Cardiac fibroblast (primary cell): Measurements from ENCODE around the gene MACROD2.

ENCODE experiments used
- DNase-seq, 2 donors: peaks; one replicate each; pipeline versions ENCODE4 v3.0.0 to v3.0.0-alpha.2; 2010; ENCODE audit warnings: low read depth in 2 of 2
- H3K4me3 ChIP-seq, 2 donors: replicated peaks in 1 of 2; 1 replicate in 1 of 2; 2 replicates in 1 of 2; pipeline ENCODE4 v1.5.1; 2011; ENCODE audit warnings: low read depth in 2 of 2, low read length in 2 of 2, mild to moderate bottlenecking in 2 of 2, moderate library complexity in 1 of 2
- CTCF ChIP-seq: IDR thresholded peaks from one replicate; pipeline ENCODE4 v1.5.1; 2011; ENCODE audit warnings: low read depth, mild to moderate bottlenecking, low read length, inconsistent platforms

The MACROD2 gene

GRCh38 chr20:14777591-14777990, 782.3 kb downstream of the MACROD2 start:
- no peak for DNase-seq
- no peak for TF ChIP-seq CTCF
- no peak overlapping the region for H3K4me3 ChIP-seq

- no peak for TF ChIP-seq CTCF
- H3K4me3 ChIP-seq, result no peak overlapping the region
- no peak for DNase-seq
These were observed 782.8 kb downstream of the MACROD2 start for GRCh38 chr20:14778096-14778495.

GRCh38 chr20:14778875-14779274, 783.6 kb downstream of the MACROD2 start:
- DNase-seq, result no peak
- TF ChIP-seq CTCF, result no peak
- no peak overlapping the region for H3K4me3 ChIP-seq

- H3K4me3 ChIP-seq, result no peak overlapping the region
- no peak for DNase-seq
- TF ChIP-seq CTCF, result no peak
These were observed 785.2 kb downstream of the MACROD2 start for GRCh38 chr20:14780508-14780907.

GRCh38 chr20:14782731-14783130, 787.4 kb downstream of the MACROD2 start:
- no peak overlapping the region for H3K4me3 ChIP-seq
- no peak for TF ChIP-seq CTCF
- DNase-seq, result no peak

GRCh38 chr20:14783766-14784165, 788.5 kb downstream of the MACROD2 start:
- no peak for TF ChIP-seq CTCF
- H3K4me3 ChIP-seq, result no peak overlapping the region
- no peak for DNase-seq

- DNase-seq, result no peak
- H3K4me3 ChIP-seq, result no peak overlapping the region
- no peak for TF ChIP-seq CTCF
These were observed 789.9 kb downstream of the MACROD2 start for GRCh38 chr20:14785065-14785743.
